Fibroblast of peridontal ligament (primary cell): ENCODE measurements around the gene MRPL33.

Experiments used
- DNase-seq: peaks from one replicate; pipeline ENCODE4 v3.0.0-alpha.2; 2010; ENCODE audit errors: extremely low read depth

MRPL33 gene

GRCh38 chr2:27771548-27772335 is at the start of gene MRPL33:
TSS of gene MRPL33 (plus strand) at chr2:27771719. CDS start at chr2:27771778, 59 bp downstream.
- DNase-seq: peak; percentile 85

GRCh38 chr2:27721884-27722485 is 49.5 kb upstream of the MRPL33 start:
- no peak for DNase-seq

DNA sequence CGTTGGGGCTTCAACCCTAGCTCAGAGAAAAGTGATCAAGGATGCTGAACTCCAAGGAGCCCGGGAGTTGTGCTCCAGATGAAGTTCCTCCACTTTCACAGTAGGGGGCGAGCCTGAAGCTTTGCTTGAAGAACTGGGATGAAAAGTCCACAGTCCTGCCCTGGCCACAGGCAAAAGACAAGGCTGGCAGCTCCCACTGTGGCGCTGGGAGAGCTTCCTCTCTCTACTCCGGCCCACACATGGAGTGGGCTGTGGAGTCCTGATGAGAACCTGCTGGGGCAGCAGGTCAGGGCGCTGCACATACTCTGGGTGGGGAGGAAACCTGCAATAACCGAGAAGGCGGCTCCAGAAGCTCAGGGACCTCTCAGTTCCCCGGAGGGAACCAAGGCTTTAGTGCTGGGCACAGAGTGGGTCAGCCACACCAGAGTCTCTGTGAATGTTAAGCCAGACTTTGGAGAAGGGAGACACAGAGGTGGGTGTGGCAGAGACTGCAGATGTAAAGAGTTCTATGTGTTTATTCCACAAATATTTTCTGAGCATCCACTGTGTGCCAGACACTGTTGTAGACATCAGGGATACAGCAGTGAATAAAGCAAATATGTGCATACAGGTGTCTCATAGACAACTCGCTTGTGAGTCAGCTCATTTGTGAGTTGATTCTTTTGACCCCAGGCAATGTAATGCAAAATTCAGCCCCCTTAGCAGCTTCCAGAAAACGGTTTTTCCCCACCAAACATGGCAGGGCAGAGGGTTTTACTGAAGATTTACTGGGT is 48.0 kb upstream of the MRPL33 start:
- DNase-seq: peak; percentile 83

DNA sequence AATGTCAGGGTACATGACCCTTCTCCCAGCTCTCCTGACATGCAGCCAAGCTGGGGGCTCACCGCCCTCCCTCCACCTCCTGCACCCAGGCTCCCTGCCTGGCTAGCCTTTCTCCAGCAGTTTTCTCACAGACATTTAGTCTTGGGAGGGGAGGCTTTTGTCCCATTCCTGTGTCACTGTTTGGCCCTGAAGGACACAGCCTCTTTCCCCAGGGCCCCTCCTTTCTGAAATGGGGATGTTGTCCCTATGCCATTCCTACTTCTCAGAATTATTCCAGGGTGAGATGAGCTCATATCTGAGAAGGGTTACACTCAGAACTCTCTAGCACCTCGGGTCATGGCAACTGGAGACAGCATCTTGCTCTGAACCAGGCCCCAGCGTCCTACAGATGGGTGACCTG is 47.3 kb upstream of the MRPL33 start:
- no peak for DNase-seq

GRCh38 chr2:27724905-27725701 is 46.4 kb upstream of the MRPL33 start:
- DNase-seq: peak; percentile 49

- no peak for DNase-seq
These were observed 44.3 kb upstream of the MRPL33 start for GRCh38 chr2:27727257-27727656.

- DNase-seq: no peak
These were observed 43.2 kb upstream of the MRPL33 start for GRCh38 chr2:27728081-27728858.

GRCh38 chr2:27729198-27729597 is 42.3 kb upstream of the MRPL33 start:
- peak; percentile 37 for DNase-seq

- DNase-seq: no peak
These were observed 41.9 kb upstream of the MRPL33 start for GRCh38 chr2:27729614-27730013.

DNA sequence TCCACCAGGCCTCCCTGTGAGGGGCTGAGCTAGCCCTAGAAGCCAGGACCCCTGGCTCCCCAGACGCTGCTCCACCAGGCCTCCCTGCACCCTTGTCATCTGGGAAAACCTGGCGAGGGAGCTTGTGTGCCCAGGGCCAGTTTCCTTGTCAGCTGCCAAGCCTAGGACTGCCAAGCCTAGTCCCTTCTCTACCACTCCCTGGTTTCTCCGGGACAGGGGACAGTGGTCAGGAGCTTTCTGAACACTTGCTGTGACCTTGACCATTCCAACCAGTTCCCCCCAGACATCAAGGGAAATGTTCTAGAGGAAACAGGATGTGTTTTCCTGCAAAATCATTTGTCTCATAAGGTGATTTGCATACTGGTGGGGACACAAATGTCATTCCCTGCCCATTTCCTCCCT is 41.3 kb upstream of the MRPL33 start:
- no peak for DNase-seq

DNA sequence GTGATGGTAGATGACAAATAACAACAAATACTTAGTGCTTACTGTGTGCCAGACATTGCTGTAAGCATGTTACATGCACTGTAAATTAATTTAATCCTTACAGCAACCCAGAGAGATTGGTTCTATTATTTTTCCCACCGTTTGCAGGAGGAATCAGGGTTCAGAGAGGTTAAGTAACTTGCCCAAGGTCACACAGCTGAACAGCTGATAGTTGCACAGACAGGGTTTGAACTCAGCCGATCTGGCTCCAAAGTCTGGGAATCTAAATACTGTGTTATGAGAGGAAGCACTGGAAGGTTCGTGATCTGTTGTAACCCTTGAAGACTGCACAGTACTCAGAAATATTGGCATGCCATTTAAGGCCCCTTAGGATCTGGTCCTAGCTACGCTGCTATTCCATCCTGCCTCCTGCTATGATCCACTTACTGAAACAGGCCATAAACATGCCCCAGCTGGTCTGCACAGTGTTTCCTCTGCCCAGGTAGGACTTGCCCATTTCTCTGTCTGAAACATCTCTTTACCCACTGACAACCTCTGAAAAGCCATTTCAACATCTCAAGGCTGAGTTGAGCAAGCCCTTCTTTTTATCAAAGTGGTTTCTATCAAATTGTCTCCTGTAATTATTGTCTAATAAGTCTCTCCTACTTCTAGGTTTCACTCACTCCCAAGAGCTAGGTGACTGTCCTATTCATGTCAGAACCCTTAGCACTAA is 40.4 kb upstream of the MRPL33 start:
- no peak for DNase-seq

GRCh38 chr2:27734305-27734704 is 37.2 kb upstream of the MRPL33 start:
- no peak for DNase-seq

DNA sequence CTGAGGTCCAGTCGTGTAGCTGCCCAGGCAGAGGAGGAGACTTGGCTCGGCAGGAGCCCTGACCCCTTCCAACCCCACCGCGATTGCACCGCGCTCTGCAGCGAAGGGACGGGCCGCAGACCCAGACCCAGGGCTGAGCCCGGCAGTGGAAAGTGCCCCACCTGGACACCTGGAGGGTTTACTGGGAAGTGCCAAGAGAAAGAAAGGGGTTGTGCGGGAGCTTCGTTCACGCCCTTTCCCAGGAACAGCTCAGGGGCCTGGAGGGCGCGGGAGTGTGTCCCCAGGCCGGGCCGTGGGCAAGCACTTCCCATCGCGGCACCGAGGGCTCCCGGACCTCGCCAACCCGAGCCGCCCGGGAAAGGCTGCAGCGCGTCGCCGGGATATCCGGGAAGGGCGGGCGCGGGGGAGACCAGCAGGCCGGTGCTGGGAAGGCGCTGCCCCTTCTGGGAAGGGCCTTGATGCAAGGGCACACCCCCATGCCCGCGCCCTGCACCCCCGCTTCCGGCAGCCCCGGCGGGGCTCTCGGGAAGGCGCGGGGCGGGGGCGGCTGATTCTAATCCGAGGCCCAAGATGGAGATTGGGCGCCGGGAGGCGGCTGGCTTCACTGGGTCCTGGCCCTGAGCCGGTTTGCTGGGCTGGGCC is 36.1 kb upstream of the MRPL33 start:
- peak; percentile 57 for DNase-seq

DNA sequence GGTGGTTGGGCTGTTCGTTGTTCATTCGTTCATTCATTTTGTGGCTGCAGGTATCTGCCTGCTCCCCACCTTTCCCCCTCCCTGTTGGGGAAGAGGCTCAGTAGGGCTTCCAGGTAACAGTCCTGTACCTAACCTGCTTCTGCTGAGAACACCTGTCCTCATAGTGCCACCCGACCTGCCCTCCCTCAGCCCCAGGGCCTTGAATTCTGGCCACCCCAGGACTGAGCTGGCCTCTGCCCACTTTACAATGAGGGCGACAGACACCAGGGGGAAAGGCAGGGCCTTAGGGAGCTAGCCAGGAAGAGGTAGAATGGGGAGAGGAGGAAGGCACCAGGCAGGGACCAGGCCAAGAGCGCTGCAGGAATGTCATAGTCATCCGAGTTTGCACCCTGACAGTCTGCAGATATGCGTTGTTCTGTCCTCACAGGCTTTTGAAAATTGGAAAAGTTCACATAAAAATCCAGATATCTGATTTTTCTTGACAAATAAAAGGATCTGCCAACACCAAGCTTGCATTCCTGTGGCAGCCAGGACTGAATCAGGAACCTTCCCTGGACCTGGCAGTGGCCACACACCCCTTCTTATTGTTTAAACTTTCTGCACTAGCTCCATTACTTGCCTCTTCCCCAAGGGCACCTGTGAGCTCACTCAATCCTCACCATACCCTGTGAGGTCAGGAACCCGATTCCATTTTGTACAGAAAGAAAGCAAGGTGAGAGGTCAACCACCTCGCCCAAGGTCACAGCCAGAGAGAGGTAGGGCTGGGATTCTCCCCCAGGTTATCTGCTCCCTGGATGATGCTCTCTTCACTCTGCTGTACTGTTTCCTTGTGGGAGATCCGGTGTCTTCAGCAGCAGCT is 35.3 kb upstream of the MRPL33 start:
- DNase-seq: no peak

- no peak for DNase-seq
These were observed 34.7 kb upstream of the MRPL33 start for GRCh38 chr2:27736890-27737204.

GRCh38 chr2:27737676-27738348 is 33.7 kb upstream of the MRPL33 start:
- peak; percentile 63 for DNase-seq

GRCh38 chr2:27738349-27739057 is 33.0 kb upstream of the MRPL33 start:
- no peak for DNase-seq

DNA sequence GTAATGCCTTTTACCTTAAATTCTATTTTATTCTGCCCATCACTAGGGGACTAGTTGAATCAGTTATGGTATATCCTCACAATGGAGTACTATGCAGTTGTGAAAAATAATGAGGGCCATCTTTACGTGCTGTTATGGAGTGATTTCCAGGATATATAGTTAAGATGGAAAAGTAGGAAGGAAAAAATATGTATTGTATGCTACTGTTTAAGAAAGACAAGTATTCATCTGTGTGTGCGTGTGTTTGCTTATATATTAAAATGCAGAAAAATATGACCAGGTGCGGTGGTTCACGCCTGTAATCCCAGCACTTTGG is 32.5 kb upstream of the MRPL33 start:
- DNase-seq: no peak
